Prostate gland (tissue), 2 donors: ENCODE data around the gene ASAP3.

Source experiments
- CTCF ChIP-seq, 4 experiments: fragments of 200-600 bp in 2 of 4; fragments of 450-650 bp in 2 of 4; sonication (generic) in 2 of 4; IDR thresholded peaks; 1 replicate in 3 of 4; 2 replicates in 1 of 4; pipeline ENCODE4 v1.5.1; 2016 to 2019; ENCODE audit warnings: antibody characterized with exemption in 4 of 4, mild to moderate bottlenecking in 2 of 4, moderate library complexity in 2 of 4
- POLR2A ChIP-seq: fragments of 450-650 bp; IDR thresholded peaks from one replicate; pipeline ENCODE4 v1.6.1; 2016; ENCODE audit warnings: antibody characterized with exemption, mild to moderate bottlenecking

GRCh38 chr1:23477359-23478144 lies 6.4 kb downstream of the ASAP3 start:
- TF ChIP-seq CTCF (IDR thresholded peaks at IDR 0.05) (no peak), POLR2A (no peak)
